GM10266 (cell line): ENCODE results near the gene MUC5B.

Experiments used
- DNase-seq: peaks from one replicate; pipeline ENCODE4 v3.0.0; 2012; ENCODE audit errors: extremely low spot score
- CTCF ChIP-seq: IDR thresholded peaks from 2 replicates; pipeline ENCODE4 v1.5.1; 2012; ENCODE audit warnings: mild to moderate bottlenecking, low read depth; ENCODE audit not compliant: control insufficient read depth, insufficient read depth; ENCODE audit errors: missing control alignments

MUC5B gene

GRCh38 chr11:1218256-1218787 lies 4.5 kb upstream of the MUC5B start:
- DNase-seq: no peak
- TF ChIP-seq CTCF: no peak

GRCh38 chr11:1218788-1219445 lies 3.9 kb upstream of the MUC5B start:
- no peak for DNase-seq
- TF ChIP-seq CTCF: no peak

GRCh38 chr11:1219446-1219833 lies 3.4 kb upstream of the MUC5B start:
- no peak for DNase-seq

GRCh38 chr11:1219834-1220815 lies 2.7 kb upstream of the MUC5B start:
- DNase-seq: no peak
- TF ChIP-seq CTCF: no peak

More at GRCh38 chr11:1219446-1219833, 3.4 kb upstream of the MUC5B start:
- no peak for TF ChIP-seq CTCF

GRCh38 chr11:1220941-1221721 lies 1.7 kb upstream of the MUC5B start:
- TF ChIP-seq CTCF: no peak
- no peak for DNase-seq

- no peak for TF ChIP-seq CTCF
- no peak for DNase-seq
Measured at GRCh38 chr11:1221848-1222311, 986 bp upstream of the MUC5B start.
